WTC11 (cell line): ENCODE data around the gene LAMA3.

Experiments
- ESRRA ChIP-seq: sonication (generic); formaldehyde crosslinking; IDR thresholded peaks from 2 replicates; pipeline ENCODE4 v1.8.1; 2022; ENCODE audit warnings: mild to moderate bottlenecking, missing genetic modification reagents, borderline replicate concordance
- FOXJ3 ChIP-seq: sonication (generic); formaldehyde crosslinking; IDR thresholded peaks from 2 replicates; pipeline ENCODE4 v1.9.0; 2021; ENCODE audit warnings: missing genetic modification reagents, mild to moderate bottlenecking, borderline replicate concordance
- FOXP1 ChIP-seq: sonication (generic); formaldehyde crosslinking; IDR thresholded peaks from 2 replicates; pipeline ENCODE4 v1.8.0; 2022; ENCODE audit warnings: missing genetic modification reagents, mild to moderate bottlenecking, moderate library complexity, borderline replicate concordance
- MXD4 ChIP-seq: fragments of 250-450 bp; sonication (Bioruptor Pico); IDR thresholded peaks from 2 replicates; pipeline ENCODE4 v1.8.0; 2021; ENCODE audit warnings: mild to moderate bottlenecking, moderate library complexity, borderline replicate concordance
- MYBL2 ChIP-seq: sonication (generic); formaldehyde crosslinking; IDR thresholded peaks from 2 replicates; pipeline ENCODE4 v1.8.1; 2023; ENCODE audit warnings: mild to moderate bottlenecking, moderate library complexity, missing genetic modification reagents
- OVOL2 ChIP-seq: fragments of 250-450 bp; sonication (Bioruptor Pico); IDR thresholded peaks from 2 replicates; pipeline ENCODE4 v1.9.0; 2021; ENCODE audit warnings: mild to moderate bottlenecking, borderline replicate concordance
- RELA ChIP-seq: sonication (generic); formaldehyde crosslinking; IDR thresholded peaks from 2 replicates; pipeline ENCODE4 v1.8.1; 2022; ENCODE audit warnings: missing genetic modification reagents, mild to moderate bottlenecking, borderline replicate concordance
- ZNF416 ChIP-seq: fragments of 250-450 bp; sonication (Bioruptor Pico); IDR thresholded peaks from 2 replicates; pipeline ENCODE4 v1.9.0; 2021; ENCODE audit warnings: mild to moderate bottlenecking, inconsistent platforms
- ZNF671 ChIP-seq: fragments of 250-450 bp; sonication (Bioruptor Pico); IDR thresholded peaks from 2 replicates; pipeline ENCODE4 v1.8.0; 2021; ENCODE audit warnings: mild to moderate bottlenecking
- TF ChIP-seq, protein P1 (sequence below): fragments of 200-600 bp; IDR thresholded peaks from 2 replicates; pipeline ENCODE4 v1.8.0; 2022; ENCODE audit warnings: antibody characterized with exemption
- TF ChIP-seq, protein P2 (sequence below): sonication (generic); formaldehyde crosslinking; conservative IDR thresholded peaks from 2 replicates; pipeline ENCODE4 v1.8.1; 2022; ENCODE audit warnings: mild to moderate bottlenecking, missing genetic modification reagents
- TF ChIP-seq, protein P3 (sequence below): sonication (generic); formaldehyde crosslinking; IDR thresholded peaks from 2 replicates; pipeline ENCODE4 v1.8.0; 2022; ENCODE audit warnings: mild to moderate bottlenecking, missing genetic modification reagents
- TF ChIP-seq, protein P4 (sequence below): sonication (generic); formaldehyde crosslinking; IDR thresholded peaks from 2 replicates; pipeline ENCODE4 v1.8.0; 2022; ENCODE audit warnings: mild to moderate bottlenecking, missing genetic modification reagents
- TF ChIP-seq, protein P5 (sequence below): sonication (generic); formaldehyde crosslinking; IDR thresholded peaks from 2 replicates; pipeline ENCODE4 v1.8.1; 2023; ENCODE audit warnings: mild to moderate bottlenecking, moderate library complexity, missing genetic modification reagents

DNA sequence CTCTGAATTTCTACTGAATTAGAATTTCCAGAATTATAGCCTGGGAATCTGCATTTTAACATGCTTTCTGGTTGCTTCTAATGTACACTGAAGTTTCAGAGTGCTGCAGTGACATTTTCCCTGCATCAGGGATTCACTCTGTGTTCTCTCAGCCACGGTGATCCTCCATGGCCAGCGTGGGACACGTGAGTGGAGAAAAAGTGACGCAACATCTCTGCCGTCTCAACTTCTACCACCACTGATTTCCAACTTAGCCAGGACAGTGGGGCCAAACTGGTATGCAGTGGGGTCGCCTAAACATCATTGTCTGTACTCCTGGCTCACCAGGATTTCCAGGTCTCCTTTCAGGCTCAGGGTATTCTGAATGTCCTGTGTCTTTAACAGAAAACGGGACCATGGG, 44.6 kb downstream of the LAMA3 start:
- TF ChIP-seq, protein P1, sequence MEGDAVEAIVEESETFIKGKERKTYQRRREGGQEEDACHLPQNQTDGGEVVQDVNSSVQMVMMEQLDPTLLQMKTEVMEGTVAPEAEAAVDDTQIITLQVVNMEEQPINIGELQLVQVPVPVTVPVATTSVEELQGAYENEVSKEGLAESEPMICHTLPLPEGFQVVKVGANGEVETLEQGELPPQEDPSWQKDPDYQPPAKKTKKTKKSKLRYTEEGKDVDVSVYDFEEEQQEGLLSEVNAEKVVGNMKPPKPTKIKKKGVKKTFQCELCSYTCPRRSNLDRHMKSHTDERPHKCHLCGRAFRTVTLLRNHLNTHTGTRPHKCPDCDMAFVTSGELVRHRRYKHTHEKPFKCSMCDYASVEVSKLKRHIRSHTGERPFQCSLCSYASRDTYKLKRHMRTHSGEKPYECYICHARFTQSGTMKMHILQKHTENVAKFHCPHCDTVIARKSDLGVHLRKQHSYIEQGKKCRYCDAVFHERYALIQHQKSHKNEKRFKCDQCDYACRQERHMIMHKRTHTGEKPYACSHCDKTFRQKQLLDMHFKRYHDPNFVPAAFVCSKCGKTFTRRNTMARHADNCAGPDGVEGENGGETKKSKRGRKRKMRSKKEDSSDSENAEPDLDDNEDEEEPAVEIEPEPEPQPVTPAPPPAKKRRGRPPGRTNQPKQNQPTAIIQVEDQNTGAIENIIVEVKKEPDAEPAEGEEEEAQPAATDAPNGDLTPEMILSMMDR: no peak
- no peak for TF ChIP-seq ESRRA (CRISPR knock-in tag)
- no peak for TF ChIP-seq ZNF416 (CRISPR knock-in tag)
- TF ChIP-seq RELA (CRISPR knock-in tag): no peak
- no peak for TF ChIP-seq OVOL2
- TF ChIP-seq ZNF671 (CRISPR knock-in tag): no peak
- TF ChIP-seq, protein P2, sequence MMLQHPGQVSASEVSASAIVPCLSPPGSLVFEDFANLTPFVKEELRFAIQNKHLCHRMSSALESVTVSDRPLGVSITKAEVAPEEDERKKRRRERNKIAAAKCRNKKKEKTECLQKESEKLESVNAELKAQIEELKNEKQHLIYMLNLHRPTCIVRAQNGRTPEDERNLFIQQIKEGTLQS (CRISPR knock-in tag): no peak
- TF ChIP-seq FOXP1 (CRISPR knock-in tag): no peak
- TF ChIP-seq, protein P3, sequence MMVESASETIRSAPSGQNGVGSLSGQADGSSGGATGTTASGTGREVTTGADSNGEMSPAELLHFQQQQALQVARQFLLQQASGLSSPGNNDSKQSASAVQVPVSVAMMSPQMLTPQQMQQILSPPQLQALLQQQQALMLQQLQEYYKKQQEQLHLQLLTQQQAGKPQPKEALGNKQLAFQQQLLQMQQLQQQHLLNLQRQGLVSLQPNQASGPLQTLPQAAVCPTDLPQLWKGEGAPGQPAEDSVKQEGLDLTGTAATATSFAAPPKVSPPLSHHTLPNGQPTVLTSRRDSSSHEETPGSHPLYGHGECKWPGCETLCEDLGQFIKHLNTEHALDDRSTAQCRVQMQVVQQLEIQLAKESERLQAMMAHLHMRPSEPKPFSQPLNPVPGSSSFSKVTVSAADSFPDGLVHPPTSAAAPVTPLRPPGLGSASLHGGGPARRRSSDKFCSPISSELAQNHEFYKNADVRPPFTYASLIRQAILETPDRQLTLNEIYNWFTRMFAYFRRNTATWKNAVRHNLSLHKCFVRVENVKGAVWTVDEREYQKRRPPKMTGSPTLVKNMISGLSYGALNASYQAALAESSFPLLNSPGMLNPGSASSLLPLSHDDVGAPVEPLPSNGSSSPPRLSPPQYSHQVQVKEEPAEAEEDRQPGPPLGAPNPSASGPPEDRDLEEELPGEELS (CRISPR knock-in tag): no peak
- no peak for TF ChIP-seq MXD4 (CRISPR knock-in tag)
- no peak for TF ChIP-seq FOXJ3
- TF ChIP-seq, protein P4, sequence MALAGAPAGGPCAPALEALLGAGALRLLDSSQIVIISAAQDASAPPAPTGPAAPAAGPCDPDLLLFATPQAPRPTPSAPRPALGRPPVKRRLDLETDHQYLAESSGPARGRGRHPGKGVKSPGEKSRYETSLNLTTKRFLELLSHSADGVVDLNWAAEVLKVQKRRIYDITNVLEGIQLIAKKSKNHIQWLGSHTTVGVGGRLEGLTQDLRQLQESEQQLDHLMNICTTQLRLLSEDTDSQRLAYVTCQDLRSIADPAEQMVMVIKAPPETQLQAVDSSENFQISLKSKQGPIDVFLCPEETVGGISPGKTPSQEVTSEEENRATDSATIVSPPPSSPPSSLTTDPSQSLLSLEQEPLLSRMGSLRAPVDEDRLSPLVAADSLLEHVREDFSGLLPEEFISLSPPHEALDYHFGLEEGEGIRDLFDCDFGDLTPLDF: no peak
- TF ChIP-seq, protein P5, sequence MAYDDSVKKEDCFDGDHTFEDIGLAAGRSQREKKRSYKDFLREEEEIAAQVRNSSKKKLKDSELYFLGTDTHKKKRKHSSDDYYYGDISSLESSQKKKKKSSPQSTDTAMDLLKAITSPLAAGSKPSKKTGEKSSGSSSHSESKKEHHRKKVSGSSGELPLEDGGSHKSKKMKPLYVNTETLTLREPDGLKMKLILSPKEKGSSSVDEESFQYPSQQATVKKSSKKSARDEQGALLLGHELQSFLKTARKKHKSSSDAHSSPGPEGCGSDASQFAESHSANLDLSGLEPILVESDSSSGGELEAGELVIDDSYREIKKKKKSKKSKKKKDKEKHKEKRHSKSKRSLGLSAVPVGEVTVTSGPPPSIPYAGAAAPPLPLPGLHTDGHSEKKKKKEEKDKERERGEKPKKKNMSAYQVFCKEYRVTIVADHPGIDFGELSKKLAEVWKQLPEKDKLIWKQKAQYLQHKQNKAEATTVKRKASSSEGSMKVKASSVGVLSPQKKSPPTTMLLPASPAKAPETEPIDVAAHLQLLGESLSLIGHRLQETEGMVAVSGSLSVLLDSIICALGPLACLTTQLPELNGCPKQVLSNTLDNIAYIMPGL (CRISPR knock-in tag): no peak
- no peak for TF ChIP-seq MYBL2 (CRISPR knock-in tag)
